NB4 (cell line): ENCODE results near the gene DRD3.

ENCODE experiments used
- DNase-seq: peaks from one replicate; pipeline ENCODE4 v3.0.0; 2010; ENCODE audit warnings: low read depth
- H3K4me3 ChIP-seq: one replicate; pipeline ENCODE4 v1.5.1; 2011; ENCODE audit warnings: mild to moderate bottlenecking, low read depth, low read length, moderate library complexity
- CTCF ChIP-seq: IDR thresholded peaks from one replicate; pipeline ENCODE4 v1.5.1; 2012; ENCODE audit warnings: low read depth, low read length
- MYC ChIP-seq: IDR thresholded peaks from 2 replicates; pipeline ENCODE4 v1.6.1; 2011; ENCODE audit warnings: low read depth, low read length
- POLR2A ChIP-seq: IDR thresholded peaks from 2 replicates; pipeline ENCODE4 v1.6.1; 2011; ENCODE audit warnings: mild to moderate bottlenecking; ENCODE audit not compliant: insufficient read length; ENCODE audit errors: extremely low read depth
- TF ChIP-seq, protein P1 (sequence below): IDR thresholded peaks from 2 replicates; pipeline ENCODE4 v1.6.1; 2011; ENCODE audit warnings: low read depth, low read length

DRD3 gene

GRCh38 chr3:114092151-114093015, 86.5 kb downstream of the DRD3 start:
- peak overlapping the region; percentile 26 for H3K4me3 ChIP-seq

GRCh38 chr3:114089675-114090074, 89.2 kb downstream of the DRD3 start:
- TF ChIP-seq, protein P1, sequence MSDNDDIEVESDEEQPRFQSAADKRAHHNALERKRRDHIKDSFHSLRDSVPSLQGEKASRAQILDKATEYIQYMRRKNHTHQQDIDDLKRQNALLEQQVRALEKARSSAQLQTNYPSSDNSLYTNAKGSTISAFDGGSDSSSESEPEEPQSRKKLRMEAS = no peak
- no peak for TF ChIP-seq CTCF
- TF ChIP-seq POLR2A = no peak
- no peak for TF ChIP-seq MYC
- no peak overlapping the region for H3K4me3 ChIP-seq
- no peak for DNase-seq

More at GRCh38 chr3:114092151-114093015, 86.5 kb downstream of the DRD3 start:
- TF ChIP-seq POLR2A (no peak), CTCF (no peak)
- TF ChIP-seq, protein P1 = no peak
- peak; percentile 75 for DNase-seq

GRCh38 chr3:114086356-114086755, 92.5 kb downstream of the DRD3 start:
- no peak for DNase-seq
- no peak overlapping the region for H3K4me3 ChIP-seq
- TF ChIP-seq POLR2A (no peak), MYC (no peak), CTCF (no peak)
- TF ChIP-seq, protein P1 = no peak

- TF ChIP-seq MYC (no peak), CTCF (no peak), POLR2A (no peak)
- TF ChIP-seq, protein P1 = no peak
- no peak for DNase-seq
- H3K4me3 ChIP-seq = no peak overlapping the region
These were observed 95.7 kb downstream of the DRD3 start for GRCh38 chr3:114083112-114083511.

- H3K4me3 ChIP-seq = no peak overlapping the region
- DNase-seq = no peak
These were observed 97.8 kb downstream of the DRD3 start for GRCh38 chr3:114081037-114081436.

More at GRCh38 chr3:114081037-114081436, 97.8 kb downstream of the DRD3 start:
- TF ChIP-seq, protein P1 = no peak
- TF ChIP-seq POLR2A (no peak), MYC (no peak), CTCF (no peak)
